HepG2 (cell line): ENCODE measurements around the gene SP110. TPM values are rescaled to one million over a fixed set of nuclear protein-coding genes. Genes with fewer than 3 reads are reported as not detected.

ENCODE experiments used
- ATF5 ChIP-seq: sonication (generic); formaldehyde crosslinking; IDR thresholded peaks from 2 replicates; pipeline ENCODE4 v1.4.0; 2020; ENCODE audit warnings: mild to moderate bottlenecking, low read depth, missing genetic modification reagents
- CCDC6 ChIP-seq: sonication (generic); formaldehyde crosslinking; IDR thresholded peaks from 2 replicates; pipeline ENCODE4 v1.8.1; 2022; ENCODE audit warnings: mild to moderate bottlenecking, missing genetic modification reagents, moderate library complexity
- EEA1 ChIP-seq: sonication (generic); formaldehyde crosslinking; IDR thresholded peaks from 2 replicates; pipeline ENCODE4 v1.5.1; 2020; ENCODE audit warnings: mild to moderate bottlenecking, missing genetic modification reagents, borderline replicate concordance
- EED ChIP-seq: sonication (generic); formaldehyde crosslinking; IDR thresholded peaks from 2 replicates; pipeline ENCODE4 v1.5.0; 2020; ENCODE audit warnings: mild to moderate bottlenecking, missing genetic modification reagents
- HMGA1 ChIP-seq: sonication (generic); formaldehyde crosslinking; conservative IDR thresholded peaks from 2 replicates; pipeline ENCODE4 v1.4.0; 2020; ENCODE audit warnings: missing genetic modification reagents
- ISL2 ChIP-seq: sonication (generic); formaldehyde crosslinking; IDR thresholded peaks from 2 replicates; pipeline ENCODE4 v1.5.0; 2020; ENCODE audit warnings: missing genetic modification reagents
- KAT7 ChIP-seq: IDR thresholded peaks from 2 replicates; pipeline ENCODE4 v1.6.1; 2018; ENCODE audit warnings: borderline replicate concordance, missing compliant biosample characterization
- MAFK ChIP-seq, 2 experiments: IDR thresholded peaks in 1 of 2; conservative IDR thresholded peaks in 1 of 2; 2 replicates each; pipeline ENCODE4 v1.6.1; 2011; ENCODE audit warnings: improper control_type of control experiment in 2 of 2, low read length in 2 of 2
- MBNL3 ChIP-seq: fragments of 250-450 bp; sonication (Bioruptor Pico); conservative IDR thresholded peaks from 2 replicates; pipeline ENCODE4 v1.8.0; 2022; ENCODE audit warnings: mild to moderate bottlenecking, inconsistent platforms
- MEIS1 ChIP-seq: sonication (generic); formaldehyde crosslinking; IDR thresholded peaks from 2 replicates; pipeline ENCODE4 v1.9.0; 2021; ENCODE audit warnings: mild to moderate bottlenecking, missing genetic modification reagents, moderate library complexity, borderline replicate concordance
- SRY ChIP-seq: sonication (generic); formaldehyde crosslinking; IDR thresholded peaks from 2 replicates; pipeline ENCODE4 v1.8.0; 2022; ENCODE audit warnings: mild to moderate bottlenecking, missing genetic modification reagents
- THYN1 ChIP-seq: sonication (generic); formaldehyde crosslinking; IDR thresholded peaks from 2 replicates; pipeline ENCODE4 v1.8.1; 2023; ENCODE audit warnings: low read depth, mild to moderate bottlenecking, moderate library complexity, missing genetic modification reagents, borderline replicate concordance
- WIZ ChIP-seq: sonication (generic); formaldehyde crosslinking; IDR thresholded peaks from 2 replicates; pipeline ENCODE4 v1.5.1; 2020; ENCODE audit warnings: mild to moderate bottlenecking, missing genetic modification reagents
- ZNF34 ChIP-seq: sonication (generic); formaldehyde crosslinking; IDR thresholded peaks from 2 replicates; pipeline ENCODE4 v1.4.0; 2020; ENCODE audit warnings: mild to moderate bottlenecking, missing genetic modification reagents, borderline replicate concordance
- ZNF564 ChIP-seq: sonication (generic); formaldehyde crosslinking; IDR thresholded peaks from 2 replicates; pipeline ENCODE4 v1.8.1; 2023; ENCODE audit warnings: mild to moderate bottlenecking, missing genetic modification reagents
- ZNF598 ChIP-seq: sonication (generic); formaldehyde crosslinking; IDR thresholded peaks from 2 replicates; pipeline ENCODE4 v1.5.1; 2020; ENCODE audit warnings: mild to moderate bottlenecking, missing genetic modification reagents, borderline replicate concordance
- polyA plus RNA-seq, 8 experiments: library from polyadenylated mRNA; depleted of rRNA in 3 of 8; stranded (reverse) in 7 of 8; unstranded in 1 of 8; fragments of >200 nt; fragmentation: Illumina TruSeq in 4 of 8; extraction: Trizol in 4 of 8; gene quantifications; 2 replicates each; pipeline versions ENCODE4 v1.2.1 to v1.2.3, GENCODE V29; 2011 to 2016; ENCODE audit warnings: low read depth in 4 of 8, missing spikeins in 1 of 8, mixed read lengths in 1 of 8; ENCODE audit not compliant: insufficient read depth in 1 of 8
- total RNA-seq, 5 experiments: library from RNA; depleted of rRNA; stranded (reverse); fragments of >200 nt; fragmentation: Illumina TruSeq; extraction: Trizol; gene quantifications; 2 replicates each; pipeline ENCODE4 v1.2.3, GENCODE V29; 2016; ENCODE audit warnings: low read depth in 1 of 5
- TF ChIP-seq, protein P1 (sequence below): sonication (generic); formaldehyde crosslinking; IDR thresholded peaks from 2 replicates; pipeline ENCODE4 v1.4.0; 2020; ENCODE audit warnings: missing genetic modification reagents
- TF ChIP-seq, protein P2 (sequence below): sonication (generic); formaldehyde crosslinking; IDR thresholded peaks from 2 replicates; pipeline ENCODE4 v1.8.1; 2023; ENCODE audit warnings: missing genetic modification reagents, inconsistent platforms, borderline replicate concordance
- TF ChIP-seq, protein P3 (sequence below): IDR thresholded peaks from 2 replicates; pipeline ENCODE4 v1.6.1; 2016; ENCODE audit warnings: missing genetic modification reagents, missing compliant biosample characterization
- TF ChIP-seq, protein P4 (sequence below): sonication (generic); formaldehyde crosslinking; IDR thresholded peaks from 2 replicates; pipeline ENCODE4 v1.4.0; 2020; ENCODE audit warnings: missing genetic modification reagents, borderline replicate concordance
- TF ChIP-seq, protein P5 (sequence below): sonication (generic); formaldehyde crosslinking; IDR thresholded peaks from 2 replicates; pipeline ENCODE4 v1.5.1; 2020; ENCODE audit warnings: missing genetic modification reagents, mild to moderate bottlenecking, borderline replicate concordance

The SP110 gene
- total and polyA plus RNA-seq, 2 of the 13 experiments (the other 11 are each of a cell fraction or from before 2014, with no cell fraction given), result 7.9 to 10.4 TPM

- TF ChIP-seq, protein P1, sequence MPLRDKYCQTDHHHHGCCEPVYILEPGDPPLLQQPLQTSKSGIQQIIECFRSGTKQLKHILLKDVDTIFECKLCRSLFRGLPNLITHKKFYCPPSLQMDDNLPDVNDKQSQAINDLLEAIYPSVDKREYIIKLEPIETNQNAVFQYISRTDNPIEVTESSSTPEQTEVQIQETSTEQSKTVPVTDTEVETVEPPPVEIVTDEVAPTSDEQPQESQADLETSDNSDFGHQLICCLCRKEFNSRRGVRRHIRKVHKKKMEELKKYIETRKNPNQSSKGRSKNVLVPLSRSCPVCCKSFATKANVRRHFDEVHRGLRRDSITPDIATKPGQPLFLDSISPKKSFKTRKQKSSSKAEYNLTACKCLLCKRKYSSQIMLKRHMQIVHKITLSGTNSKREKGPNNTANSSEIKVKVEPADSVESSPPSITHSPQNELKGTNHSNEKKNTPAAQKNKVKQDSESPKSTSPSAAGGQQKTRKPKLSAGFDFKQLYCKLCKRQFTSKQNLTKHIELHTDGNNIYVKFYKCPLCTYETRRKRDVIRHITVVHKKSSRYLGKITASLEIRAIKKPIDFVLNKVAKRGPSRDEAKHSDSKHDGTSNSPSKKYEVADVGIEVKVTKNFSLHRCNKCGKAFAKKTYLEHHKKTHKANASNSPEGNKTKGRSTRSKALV (CRISPR knock-in tag), result no peak
- TF ChIP-seq ATF5 (CRISPR knock-in tag) (no peak), MBNL3 (CRISPR knock-in tag) (no peak), WIZ (CRISPR knock-in tag) (no peak), ZNF34 (CRISPR knock-in tag) (no peak), MEIS1 (CRISPR knock-in tag) (0 out of 2 replicates have a peak, but pooled peaks have one; percentile 41), EEA1 (CRISPR knock-in tag) (no peak), ZNF564 (no peak), ZNF598 (CRISPR knock-in tag) (peak; percentile 90), THYN1 (no peak), HMGA1 (CRISPR knock-in tag) (no peak), SRY (CRISPR knock-in tag) (no peak), EED (CRISPR knock-in tag) (no peak), KAT7 (CRISPR knock-in tag) (no peak), ISL2 (CRISPR knock-in tag) (no peak), MAFK (conservative IDR thresholded peaks at IDR 0.05 in 1 of 2, IDR thresholded peaks at IDR 0.05 in 1 of 2; ENCODE audit: low read length in 2 of 2) (no peak), CCDC6 (CRISPR knock-in tag) (no peak)
- TF ChIP-seq, protein P2, sequence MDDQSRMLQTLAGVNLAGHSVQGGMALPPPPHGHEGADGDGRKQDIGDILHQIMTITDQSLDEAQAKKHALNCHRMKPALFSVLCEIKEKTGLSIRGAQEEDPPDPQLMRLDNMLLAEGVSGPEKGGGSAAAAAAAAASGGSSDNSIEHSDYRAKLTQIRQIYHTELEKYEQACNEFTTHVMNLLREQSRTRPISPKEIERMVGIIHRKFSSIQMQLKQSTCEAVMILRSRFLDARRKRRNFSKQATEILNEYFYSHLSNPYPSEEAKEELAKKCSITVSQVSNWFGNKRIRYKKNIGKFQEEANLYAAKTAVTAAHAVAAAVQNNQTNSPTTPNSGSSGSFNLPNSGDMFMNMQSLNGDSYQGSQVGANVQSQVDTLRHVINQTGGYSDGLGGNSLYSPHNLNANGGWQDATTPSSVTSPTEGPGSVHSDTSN (CRISPR knock-in tag), result no peak
- TF ChIP-seq, protein P3, sequence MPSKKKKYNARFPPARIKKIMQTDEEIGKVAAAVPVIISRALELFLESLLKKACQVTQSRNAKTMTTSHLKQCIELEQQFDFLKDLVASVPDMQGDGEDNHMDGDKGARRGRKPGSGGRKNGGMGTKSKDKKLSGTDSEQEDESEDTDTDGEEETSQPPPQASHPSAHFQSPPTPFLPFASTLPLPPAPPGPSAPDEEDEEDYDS (CRISPR knock-in tag), result no peak
- TF ChIP-seq, protein P4, sequence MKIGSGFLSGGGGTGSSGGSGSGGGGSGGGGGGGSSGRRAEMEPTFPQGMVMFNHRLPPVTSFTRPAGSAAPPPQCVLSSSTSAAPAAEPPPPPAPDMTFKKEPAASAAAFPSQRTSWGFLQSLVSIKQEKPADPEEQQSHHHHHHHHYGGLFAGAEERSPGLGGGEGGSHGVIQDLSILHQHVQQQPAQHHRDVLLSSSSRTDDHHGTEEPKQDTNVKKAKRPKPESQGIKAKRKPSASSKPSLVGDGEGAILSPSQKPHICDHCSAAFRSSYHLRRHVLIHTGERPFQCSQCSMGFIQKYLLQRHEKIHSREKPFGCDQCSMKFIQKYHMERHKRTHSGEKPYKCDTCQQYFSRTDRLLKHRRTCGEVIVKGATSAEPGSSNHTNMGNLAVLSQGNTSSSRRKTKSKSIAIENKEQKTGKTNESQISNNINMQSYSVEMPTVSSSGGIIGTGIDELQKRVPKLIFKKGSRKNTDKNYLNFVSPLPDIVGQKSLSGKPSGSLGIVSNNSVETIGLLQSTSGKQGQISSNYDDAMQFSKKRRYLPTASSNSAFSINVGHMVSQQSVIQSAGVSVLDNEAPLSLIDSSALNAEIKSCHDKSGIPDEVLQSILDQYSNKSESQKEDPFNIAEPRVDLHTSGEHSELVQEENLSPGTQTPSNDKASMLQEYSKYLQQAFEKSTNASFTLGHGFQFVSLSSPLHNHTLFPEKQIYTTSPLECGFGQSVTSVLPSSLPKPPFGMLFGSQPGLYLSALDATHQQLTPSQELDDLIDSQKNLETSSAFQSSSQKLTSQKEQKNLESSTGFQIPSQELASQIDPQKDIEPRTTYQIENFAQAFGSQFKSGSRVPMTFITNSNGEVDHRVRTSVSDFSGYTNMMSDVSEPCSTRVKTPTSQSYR (CRISPR knock-in tag), result peak; percentile 24; the same call in 1 of the 2 replicates
- TF ChIP-seq, protein P5, sequence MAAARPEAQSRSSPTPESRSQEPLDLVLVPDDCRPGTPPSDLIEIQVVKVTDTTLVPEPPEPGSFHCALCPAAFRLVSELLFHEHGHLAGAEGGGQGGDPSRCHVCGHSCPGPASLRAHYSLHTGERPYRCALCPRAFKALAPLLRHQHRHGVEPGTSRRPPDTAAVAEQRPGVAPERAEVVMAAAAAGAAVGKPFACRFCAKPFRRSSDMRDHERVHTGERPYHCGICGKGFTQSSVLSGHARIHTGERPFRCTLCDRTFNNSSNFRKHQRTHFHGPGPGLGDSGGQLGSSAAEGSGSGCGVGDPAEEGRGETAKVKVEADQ (CRISPR knock-in tag), result no peak
These were observed at the start of gene SP110 (continued) for GRCh38 chr2:230219419-230220331.
